GM12864 (cell line): ENCODE data around the gene SEMA3E.

Experiments used
- DNase-seq: peaks from one replicate; pipeline ENCODE4 v3.0.0-alpha.2; 2011; ENCODE audit warnings: low read depth
- H3K4me3 ChIP-seq: 2 replicates; pipeline ENCODE4 v1.5.1; 2011; ENCODE audit warnings: mild to moderate bottlenecking, low read depth, low read length, control low read depth
- TF ChIP-seq, protein P1 (sequence below): IDR thresholded peaks from 2 replicates; pipeline ENCODE4 v1.5.1; 2011; ENCODE audit warnings: low read depth, mild to moderate bottlenecking, moderate library complexity, low read length, control low read depth, inconsistent platforms; ENCODE audit errors: missing control alignments

The SEMA3E gene

DNA sequence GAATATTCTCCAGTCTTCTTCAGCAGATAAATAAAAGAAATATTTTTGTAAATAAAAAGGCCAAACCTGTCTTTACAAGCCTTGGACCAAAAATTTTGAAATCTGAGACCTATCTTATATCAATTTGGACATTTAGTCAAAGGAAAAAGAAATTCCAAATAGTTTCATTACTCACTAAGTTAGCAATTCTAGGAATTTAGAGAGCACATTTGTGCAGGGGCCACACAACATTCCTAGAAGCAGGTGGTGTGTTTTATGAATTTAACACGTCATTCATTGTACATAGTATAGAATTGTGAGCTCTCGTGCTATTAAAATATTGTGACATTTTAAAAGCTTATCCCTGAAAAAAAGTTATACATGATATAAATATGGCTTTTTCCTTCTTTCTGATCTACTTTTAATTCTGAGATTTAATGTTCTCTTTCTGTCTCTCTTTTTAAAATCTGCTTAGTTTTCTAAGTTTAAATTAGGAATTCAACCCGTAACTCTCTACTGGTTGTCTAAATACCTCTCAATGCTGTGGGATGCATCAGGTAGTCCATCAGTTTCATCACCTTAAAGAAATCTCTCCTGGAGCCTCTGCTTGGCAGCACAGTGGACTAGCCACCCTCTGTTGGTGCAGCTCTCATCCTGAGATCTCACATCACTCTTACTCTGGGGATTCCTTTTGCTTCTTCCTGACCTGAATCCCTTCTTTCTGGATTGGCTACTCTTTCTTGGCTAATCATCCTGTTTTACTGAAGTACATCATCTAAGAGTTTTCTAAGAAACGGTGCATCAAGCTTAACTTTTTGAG, 124.5 kb downstream of the SEMA3E start:
- no peak overlapping the region for H3K4me3 ChIP-seq
- TF ChIP-seq, protein P1, sequence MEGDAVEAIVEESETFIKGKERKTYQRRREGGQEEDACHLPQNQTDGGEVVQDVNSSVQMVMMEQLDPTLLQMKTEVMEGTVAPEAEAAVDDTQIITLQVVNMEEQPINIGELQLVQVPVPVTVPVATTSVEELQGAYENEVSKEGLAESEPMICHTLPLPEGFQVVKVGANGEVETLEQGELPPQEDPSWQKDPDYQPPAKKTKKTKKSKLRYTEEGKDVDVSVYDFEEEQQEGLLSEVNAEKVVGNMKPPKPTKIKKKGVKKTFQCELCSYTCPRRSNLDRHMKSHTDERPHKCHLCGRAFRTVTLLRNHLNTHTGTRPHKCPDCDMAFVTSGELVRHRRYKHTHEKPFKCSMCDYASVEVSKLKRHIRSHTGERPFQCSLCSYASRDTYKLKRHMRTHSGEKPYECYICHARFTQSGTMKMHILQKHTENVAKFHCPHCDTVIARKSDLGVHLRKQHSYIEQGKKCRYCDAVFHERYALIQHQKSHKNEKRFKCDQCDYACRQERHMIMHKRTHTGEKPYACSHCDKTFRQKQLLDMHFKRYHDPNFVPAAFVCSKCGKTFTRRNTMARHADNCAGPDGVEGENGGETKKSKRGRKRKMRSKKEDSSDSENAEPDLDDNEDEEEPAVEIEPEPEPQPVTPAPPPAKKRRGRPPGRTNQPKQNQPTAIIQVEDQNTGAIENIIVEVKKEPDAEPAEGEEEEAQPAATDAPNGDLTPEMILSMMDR = no peak
- no peak for DNase-seq

DNA sequence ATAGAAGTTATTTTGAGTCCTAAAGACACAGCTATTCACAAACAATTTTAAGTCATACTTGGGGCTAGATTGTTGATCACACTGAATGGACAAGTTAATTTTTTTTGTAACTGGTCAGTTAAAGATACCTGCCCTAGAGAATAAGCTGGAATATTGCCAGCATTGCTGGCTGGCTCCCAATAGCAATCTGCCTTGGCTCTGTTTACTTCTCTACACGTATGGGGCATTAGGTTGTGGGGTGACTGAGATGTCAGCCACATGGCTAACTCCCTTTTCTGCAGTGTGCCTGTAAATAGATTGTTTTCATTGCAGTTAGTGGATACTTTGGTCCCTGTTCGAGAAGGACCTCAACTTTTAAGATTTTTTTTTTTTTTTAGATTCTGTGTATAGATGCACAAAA, 128.2 kb downstream of the SEMA3E start:
- no peak overlapping the region for H3K4me3 ChIP-seq
- TF ChIP-seq, protein P1 = no peak
- no peak for DNase-seq

DNA sequence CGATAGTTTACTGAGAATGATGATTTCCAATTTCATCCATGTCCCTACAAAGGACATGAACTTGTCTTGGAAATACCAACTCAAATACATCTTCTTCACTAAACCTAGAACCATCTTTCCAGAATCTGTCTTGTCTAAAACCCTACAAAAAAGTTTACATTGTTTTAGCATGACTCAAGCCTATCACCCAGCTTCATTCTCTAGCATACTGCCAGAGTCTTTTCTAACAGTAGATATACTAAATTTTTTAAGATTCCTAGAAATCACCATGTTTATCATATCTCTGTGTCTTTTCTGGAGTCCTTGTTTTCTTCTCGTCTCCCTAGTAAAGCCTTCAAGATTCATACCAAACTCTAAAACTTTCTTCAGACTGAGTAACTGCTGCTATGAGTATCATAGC, 129.7 kb downstream of the SEMA3E start:
- no peak for DNase-seq
- H3K4me3 ChIP-seq = no peak overlapping the region
- TF ChIP-seq, protein P1 = no peak

DNA sequence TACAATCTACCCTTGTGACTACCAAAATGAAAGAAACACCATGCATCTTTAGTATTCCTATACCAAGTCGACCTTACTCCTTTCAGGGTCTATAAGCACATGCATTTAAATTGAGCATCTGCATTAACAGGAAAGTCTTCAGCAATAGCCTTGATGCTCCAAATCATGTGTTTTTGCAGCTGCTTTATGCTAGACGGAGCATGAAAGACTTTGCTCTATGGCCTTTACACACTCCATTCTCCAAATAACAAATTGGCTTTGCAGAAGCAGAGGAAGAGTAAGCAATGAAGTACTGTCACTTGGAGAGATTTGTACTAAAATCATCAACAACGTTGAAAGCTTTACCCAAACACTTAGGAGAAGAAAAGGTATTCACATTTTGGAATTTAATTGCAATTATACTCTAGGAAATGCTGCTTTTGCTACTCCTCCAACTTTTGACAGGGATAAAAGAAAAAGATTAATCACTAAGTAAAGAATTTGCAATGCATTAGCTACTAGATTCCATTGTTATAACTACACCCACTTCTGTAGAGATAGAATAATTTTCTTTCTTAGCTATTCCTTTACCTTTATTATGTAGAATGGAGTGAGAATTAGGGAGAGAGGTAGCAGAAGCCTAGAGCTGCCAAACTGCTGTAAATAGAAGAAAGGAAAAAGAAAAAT, 131.8 kb downstream of the SEMA3E start:
- TF ChIP-seq, protein P1 = no peak
- H3K4me3 ChIP-seq = no peak overlapping the region
- no peak for DNase-seq

DNA sequence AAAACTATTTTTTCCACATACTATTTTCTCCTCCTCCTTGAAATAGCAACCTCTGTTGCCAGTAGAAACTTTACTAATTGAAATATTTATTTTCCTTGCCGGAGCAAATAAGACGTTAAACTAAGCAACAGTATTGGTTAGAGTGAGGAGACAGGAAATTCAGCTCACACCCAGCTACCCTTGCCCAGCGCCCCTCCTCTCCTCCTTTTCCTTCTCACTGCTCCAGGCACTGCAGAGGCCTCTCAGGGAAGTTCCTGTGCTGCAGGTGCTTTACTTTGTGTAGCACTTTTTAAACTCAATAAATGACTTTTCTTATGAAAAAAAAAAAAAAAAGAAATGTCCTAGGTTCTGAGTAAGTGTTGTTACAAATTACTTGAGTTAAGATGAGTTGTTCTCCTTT, 134.0 kb downstream of the SEMA3E start:
- no peak for DNase-seq
- H3K4me3 ChIP-seq = no peak overlapping the region
- TF ChIP-seq, protein P1 = no peak

DNA sequence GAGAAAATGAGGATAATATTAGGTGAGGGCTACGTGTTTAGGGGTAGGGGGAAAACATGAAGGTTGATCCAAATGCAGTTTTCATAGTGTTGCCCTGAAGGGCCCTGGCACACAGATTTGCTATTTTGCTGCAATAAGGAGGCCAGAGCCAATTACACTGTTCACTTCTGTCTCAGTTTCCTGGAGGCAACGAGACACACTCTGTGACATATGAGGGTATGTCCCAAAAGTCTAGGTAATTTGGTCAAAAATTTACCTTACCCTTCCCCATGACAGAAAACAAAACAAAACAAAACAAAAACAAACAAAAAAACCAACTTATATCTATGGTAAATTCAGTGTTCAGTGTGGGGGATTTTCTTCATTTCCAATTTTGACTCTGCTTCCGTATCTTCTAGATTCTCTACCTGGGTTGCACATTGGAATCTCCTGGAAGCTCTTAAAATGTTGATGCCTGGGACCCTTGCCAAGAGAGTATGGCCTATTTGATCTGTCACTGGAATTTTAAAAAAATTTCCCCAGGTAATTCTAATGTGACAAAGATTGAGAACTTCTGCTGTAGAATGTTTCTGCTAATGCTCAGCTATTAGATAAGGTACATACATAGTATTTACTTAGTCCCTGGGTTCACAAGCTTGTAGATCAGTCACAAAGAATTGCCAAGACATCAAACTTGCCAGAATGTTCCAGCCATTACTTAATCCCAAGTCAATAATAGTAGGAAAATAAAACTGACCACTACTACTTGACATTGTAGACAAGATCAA, 139.5 kb downstream of the SEMA3E start:
- DNase-seq = no peak
- no peak overlapping the region for H3K4me3 ChIP-seq
- TF ChIP-seq, protein P1 = no peak
